Stimulated activated naive CD4-positive, alpha-beta T cell (primary cell): ENCODE data around the gene EFHC1.
"Not testable (repeated sequence)": the region's sequence is repeated elsewhere in the genome, so short reads cannot be mapped to it uniquely, and the experiment has no call there.

ENCODE experiments used
- DNase-seq, 6 experiments: peaks; one replicate each; lab custom pipeline; 2025; lab: John Stamatoyannopoulos, UW

The EFHC1 gene

GRCh38 chr6:52395969-52396368 lies 24.2 kb upstream of the EFHC1 start:
- no peak for DNase-seq

GRCh38 chr6:52399511-52400312 lies 20.4 kb upstream of the EFHC1 start:
- DNase-seq, result peak in 5 of 6 experiments; percentile 10 to 64 (median 29)

GRCh38 chr6:52400313-52401041 lies 19.7 kb upstream of the EFHC1 start:
- DNase-seq, result peak in 3 of 6 experiments; percentile 42 to 49 (median 48)

- DNase-seq, result no peak
Measured at GRCh38 chr6:52403086-52403485, 17.1 kb upstream of the EFHC1 start.

- no peak for DNase-seq
Measured at GRCh38 chr6:52403627-52404026, 16.5 kb upstream of the EFHC1 start.

- DNase-seq, result no peak
Measured at GRCh38 chr6:52405243-52405642, 14.9 kb upstream of the EFHC1 start.

GRCh38 chr6:52407467-52407866 lies 12.7 kb upstream of the EFHC1 start:
- peak in 2 of 6 experiments; percentile 39 to 47 for DNase-seq

GRCh38 chr6:52409499-52409898 lies 10.6 kb upstream of the EFHC1 start:
- DNase-seq, result no peak

- no peak for DNase-seq
Measured at GRCh38 chr6:52410979-52411378, 9.2 kb upstream of the EFHC1 start.

- DNase-seq, result no peak
Measured at GRCh38 chr6:52411911-52412310, 8.2 kb upstream of the EFHC1 start.

- DNase-seq, result no peak
Measured at GRCh38 chr6:52415333-52415732, 4.8 kb upstream of the EFHC1 start.

- DNase-seq, result no peak
Measured at GRCh38 chr6:52415917-52416628, 4.1 kb upstream of the EFHC1 start.

- peak in 4 of 6 experiments; percentile 12 to 78 (median 69) for DNase-seq
Measured at GRCh38 chr6:52416629-52417151, 3.5 kb upstream of the EFHC1 start.

- DNase-seq, result no peak
Measured at GRCh38 chr6:52417675-52418111, 2.4 kb upstream of the EFHC1 start.

GRCh38 chr6:52418606-52419005 lies 1.5 kb upstream of the EFHC1 start:
- no peak for DNase-seq

- peak in 1 of 6 experiments; percentile 38 for DNase-seq
Measured at GRCh38 chr6:52420668-52421358, 671 bp downstream of the EFHC1 start.

GRCh38 chr6:52422156-52422555 lies 2.0 kb downstream of the EFHC1 start:
- no peak for DNase-seq

- DNase-seq, result no peak
Measured at GRCh38 chr6:52423448-52423847, 3.3 kb downstream of the EFHC1 start.

- DNase-seq, result no peak
Measured at GRCh38 chr6:52423971-52424381, 3.8 kb downstream of the EFHC1 start.

- no peak for DNase-seq
Measured at GRCh38 chr6:52424513-52424912, 4.4 kb downstream of the EFHC1 start.

- no peak for DNase-seq
Measured at GRCh38 chr6:52426667-52427066, 6.5 kb downstream of the EFHC1 start.

- not testable (repeated sequence) for DNase-seq
Measured at GRCh38 chr6:52433294-52433693, 13.2 kb downstream of the EFHC1 start.
